GM13977 (cell line): ENCODE measurements around the gene MCU.

Source experiments
- DNase-seq: peaks from one replicate; pipeline ENCODE4 v3.0.0; 2012; ENCODE audit warnings: low spot score
- CTCF ChIP-seq: IDR thresholded peaks from 2 replicates; pipeline ENCODE4 v1.5.1; 2012; ENCODE audit warnings: mild to moderate bottlenecking, control low read depth; ENCODE audit not compliant: insufficient read depth; ENCODE audit errors: extremely low read depth, missing control alignments
- in situ Hi-C: fragments of 300-500 bp; cut with MboI; formaldehyde crosslinking; loops from one replicate; pipeline ENCODE4 v1.12.0; 2022; ENCODE audit warnings: low sequenced_read_pairs, low pct_unique_long_range_greater_than_20kb, mixed read lengths, inconsistent platforms; ENCODE audit not compliant: unreplicated experiment

The MCU gene

GRCh38 chr10:72742797-72743196 lies 50.9 kb downstream of the MCU start:
- in situ Hi-C loops: no loop called here
- no peak for TF ChIP-seq CTCF
- DNase-seq: no peak

- in situ Hi-C loops: no loop called here
- DNase-seq: no peak
- TF ChIP-seq CTCF: no peak
Measured at GRCh38 chr10:72744566-72744965, 52.6 kb downstream of the MCU start.

GRCh38 chr10:72746426-72747363 lies 54.8 kb downstream of the MCU start:
- no peak for TF ChIP-seq CTCF
- no peak for DNase-seq
- in situ Hi-C loops: no loop called here

GRCh38 chr10:72747521-72747920 lies 55.6 kb downstream of the MCU start:
- in situ Hi-C loops: no loop called here
- no peak for DNase-seq
- TF ChIP-seq CTCF: no peak

- DNase-seq: no peak
Measured at GRCh38 chr10:72753760-72754231, 61.9 kb downstream of the MCU start.

GRCh38 chr10:72754275-72755032 lies 62.5 kb downstream of the MCU start:
- no peak for DNase-seq
- in situ Hi-C loops: no loop called here
- no peak for TF ChIP-seq CTCF

More at GRCh38 chr10:72753760-72754231, 61.9 kb downstream of the MCU start:
- in situ Hi-C loops: no loop called here
- no peak for TF ChIP-seq CTCF
